OCI-LY7 (cell line): ENCODE data around the gene ZNF189. TPM values are rescaled to one million over a fixed set of nuclear protein-coding genes. Genes with fewer than 3 reads are reported as not detected.

Experiments used
- BruUV-seq: library from RNA; stranded (reverse); fragments of 400-500 nt; replicated peaks from 2 replicates; lab custom pipeline; 2021; lab: Mats Ljungman, UMichigan
- CTCF ChIA-PET: fragments of 300-600 bp; sonication (Branson Sonifier 250); formaldehyde crosslinking; loops from one replicate; lab custom pipeline; 2022; ENCODE audit warnings: antibody characterized with exemption; ENCODE audit not compliant: unreplicated experiment; lab: Charles Lee
- POLR2A ChIA-PET: fragments of 300-600 bp; sonication (Branson Sonifier 250); formaldehyde crosslinking; loops from one replicate; lab custom pipeline; 2022; ENCODE audit warnings: antibody characterized with exemption; lab: Charles Lee
- DNase-seq: peaks from one replicate; pipeline ENCODE4 v3.0.0-alpha.2; 2015; ENCODE audit warnings: low spot score
- H2AFZ ChIP-seq: fragments of 200-600 bp; sonication (generic), shearing (Covaris generic); 2 replicates; pipeline ENCODE4 v1.6.1; 2014; ENCODE audit warnings: mild to moderate bottlenecking, antibody characterized with exemption, low read length, moderate library complexity
- H3K27ac ChIP-seq: fragments of 200-600 bp; sonication (generic); 2 replicates; pipeline ENCODE4 v1.5.1; 2014; ENCODE audit warnings: mixed run types, low read depth, mild to moderate bottlenecking, moderate library complexity, low read length, inconsistent platforms; ENCODE audit not compliant: poor library complexity, severe bottlenecking
- H3K36me3 ChIP-seq: fragments of 200-600 bp; sonication (generic); 2 replicates; pipeline ENCODE4 v1.6.1; 2014; ENCODE audit warnings: mild to moderate bottlenecking, antibody characterized with exemption, low read length, moderate library complexity, mixed read lengths; ENCODE audit not compliant: insufficient read depth
- H3K4me1 ChIP-seq: fragments of 200-600 bp; sonication (generic); 2 replicates; pipeline ENCODE4 v1.5.1; 2014; ENCODE audit warnings: mild to moderate bottlenecking, low read length; ENCODE audit not compliant: insufficient read depth, poor library complexity, severe bottlenecking
- H3K4me2 ChIP-seq: fragments of 200-600 bp; sonication (generic); 2 replicates; pipeline ENCODE4 v1.6.1; 2014; ENCODE audit warnings: mild to moderate bottlenecking, low read length
- H3K4me3 ChIP-seq: fragments of 200-600 bp; sonication (generic); 2 replicates; pipeline ENCODE4 v1.5.1; 2014; ENCODE audit warnings: mild to moderate bottlenecking, low read depth, low read length; ENCODE audit not compliant: poor library complexity, severe bottlenecking
- H3K79me2 ChIP-seq: fragments of 200-600 bp; sonication (generic); 2 replicates; pipeline ENCODE4 v1.6.1; 2016; ENCODE audit warnings: low read depth, mild to moderate bottlenecking, low read length, moderate library complexity, mixed read lengths; ENCODE audit not compliant: insufficient read depth
- H3K9me2 ChIP-seq: fragments of 200-600 bp; sonication (generic); 2 replicates; pipeline ENCODE4 v1.6.1; 2016; ENCODE audit warnings: mild to moderate bottlenecking, low read length, mixed read lengths; ENCODE audit not compliant: insufficient read depth
- H3K9me3 ChIP-seq: fragments of 200-600 bp; sonication (generic); 2 replicates; pipeline ENCODE4 v1.6.1; 2014; ENCODE audit warnings: mild to moderate bottlenecking, mixed run types, low read length, mixed read lengths
- H4K20me1 ChIP-seq: fragments of 200-600 bp; sonication (generic); 2 replicates; pipeline ENCODE4 v1.6.1; 2014; ENCODE audit warnings: mild to moderate bottlenecking, antibody characterized with exemption, low read length, moderate library complexity, mixed read lengths; ENCODE audit not compliant: insufficient read depth
- EZH2phosphoT487 ChIP-seq: fragments of 200-600 bp; sonication (generic); IDR thresholded peaks from 2 replicates; pipeline ENCODE4 v1.6.1; 2018; ENCODE audit warnings: low read depth, borderline replicate concordance, mild to moderate bottlenecking, mixed run types, antibody characterized with exemption, low read length, moderate library complexity, mixed read lengths
- intact Hi-C: fragments of 100-400 bp; cut with micrococcal nuclease; formaldehyde crosslinking; loops from one replicate; pipeline ENCODE4 v1.10.0; 2022; ENCODE audit not compliant: unreplicated experiment
- total RNA-seq, 2 experiments: library from RNA; depleted of rRNA in 1 of 2; stranded (reverse); fragments of >200 nt in 1 of 2; shearing (Covaris generic) in 1 of 2; gene quantifications; 2 replicates each; pipeline ENCODE4 v1.2.3, GENCODE V29; 2014 to 2022
- TF ChIP-seq, protein P1 (sequence below): fragments of 200-600 bp; sonication (generic); conservative IDR thresholded peaks from 2 replicates; pipeline ENCODE4 v1.5.1; 2014; ENCODE audit warnings: mild to moderate bottlenecking, antibody characterized with exemption, low read length, moderate library complexity, mixed read lengths

Gene ZNF189
- total RNA-seq, 2 experiments from 2014 or later: 11.0 to 17.3 TPM

DNA sequence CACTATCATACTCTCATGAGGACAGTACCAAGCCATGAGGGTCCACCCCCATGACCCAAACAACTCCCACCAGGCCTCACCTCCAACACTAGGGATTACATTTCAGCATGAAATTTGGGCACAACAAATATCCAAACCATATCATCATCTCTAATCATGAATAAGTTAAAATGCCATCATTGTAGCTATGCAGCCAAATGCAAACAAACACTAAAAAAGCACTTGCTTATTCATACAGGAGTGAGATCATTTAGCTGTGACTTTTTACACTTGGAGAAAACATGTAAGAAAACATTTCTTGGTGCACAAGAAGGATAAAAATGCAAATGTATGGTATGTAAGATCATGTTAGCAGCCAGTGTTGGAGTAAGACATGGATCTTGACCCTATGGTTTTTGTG is 38.0 kb upstream of the ZNF189 start:
- no peaks in the 10 kb centered on the region for H3K9me2 ChIP-seq
- H3K9me3 ChIP-seq: no peaks in the 10 kb centered on the region
- no peaks in the 10 kb centered on the region for H3K79me2 ChIP-seq
- DNase-seq: no peak
- H2AFZ ChIP-seq: no peak overlapping the region
- H3K4me1 ChIP-seq: no peaks in the 10 kb centered on the region
- intact Hi-C loops: no loop called here
- no TSS peak for BruUV-seq
- no peaks in the 10 kb centered on the region for H3K36me3 ChIP-seq
- TF ChIP-seq, protein P1, sequence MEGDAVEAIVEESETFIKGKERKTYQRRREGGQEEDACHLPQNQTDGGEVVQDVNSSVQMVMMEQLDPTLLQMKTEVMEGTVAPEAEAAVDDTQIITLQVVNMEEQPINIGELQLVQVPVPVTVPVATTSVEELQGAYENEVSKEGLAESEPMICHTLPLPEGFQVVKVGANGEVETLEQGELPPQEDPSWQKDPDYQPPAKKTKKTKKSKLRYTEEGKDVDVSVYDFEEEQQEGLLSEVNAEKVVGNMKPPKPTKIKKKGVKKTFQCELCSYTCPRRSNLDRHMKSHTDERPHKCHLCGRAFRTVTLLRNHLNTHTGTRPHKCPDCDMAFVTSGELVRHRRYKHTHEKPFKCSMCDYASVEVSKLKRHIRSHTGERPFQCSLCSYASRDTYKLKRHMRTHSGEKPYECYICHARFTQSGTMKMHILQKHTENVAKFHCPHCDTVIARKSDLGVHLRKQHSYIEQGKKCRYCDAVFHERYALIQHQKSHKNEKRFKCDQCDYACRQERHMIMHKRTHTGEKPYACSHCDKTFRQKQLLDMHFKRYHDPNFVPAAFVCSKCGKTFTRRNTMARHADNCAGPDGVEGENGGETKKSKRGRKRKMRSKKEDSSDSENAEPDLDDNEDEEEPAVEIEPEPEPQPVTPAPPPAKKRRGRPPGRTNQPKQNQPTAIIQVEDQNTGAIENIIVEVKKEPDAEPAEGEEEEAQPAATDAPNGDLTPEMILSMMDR: no peak
- no peak for TF ChIP-seq EZH2phosphoT487
- H3K4me2 ChIP-seq: no peak overlapping the region
- CTCF ChIA-PET: no interaction called here
- POLR2A ChIA-PET: no interaction called here
- no peaks in the 10 kb centered on the region for H4K20me1 ChIP-seq
- H3K27ac ChIP-seq: no peak overlapping the region
- H3K4me3 ChIP-seq: no peak overlapping the region

DNA sequence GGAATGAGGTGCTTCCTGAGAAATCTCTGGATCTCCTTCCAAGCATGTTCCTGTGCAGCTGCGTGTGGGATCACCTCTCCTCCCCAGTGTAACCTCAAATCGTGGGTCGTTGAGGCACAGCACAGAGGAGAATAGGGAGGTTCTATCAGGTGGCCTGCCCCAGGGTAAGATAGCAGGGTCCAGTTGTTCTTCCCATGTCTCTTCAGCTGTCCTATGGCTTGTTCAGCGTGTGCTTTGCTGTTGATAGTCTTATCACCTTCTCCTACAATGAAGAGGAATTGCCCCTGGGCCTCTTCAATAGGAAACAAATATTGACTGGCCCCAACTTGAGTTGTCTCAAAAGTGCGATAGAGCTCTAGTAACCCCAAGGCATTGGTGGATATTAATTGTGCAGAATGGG is 36.2 kb upstream of the ZNF189 start:
- Histone ChIP-seq H4K20me1 (no peaks in the 10 kb centered on the region), H3K36me3 (no peaks in the 10 kb centered on the region), H2AFZ (no peak overlapping the region), H3K9me2 (no peaks in the 10 kb centered on the region), H3K4me1 (no peaks in the 10 kb centered on the region), H3K4me3 (no peak overlapping the region), H3K4me2 (no peak overlapping the region), H3K79me2 (no peaks in the 10 kb centered on the region), H3K27ac (no peak overlapping the region), H3K9me3 (no peaks in the 10 kb centered on the region)
- DNase-seq: no peak
- ChIA-PET POLR2A (no interaction called here), CTCF (no interaction called here)
- BruUV-seq: no TSS peak
- intact Hi-C loops: no loop called here
- TF ChIP-seq, protein P1: no peak
- TF ChIP-seq EZH2phosphoT487: no peak

DNA sequence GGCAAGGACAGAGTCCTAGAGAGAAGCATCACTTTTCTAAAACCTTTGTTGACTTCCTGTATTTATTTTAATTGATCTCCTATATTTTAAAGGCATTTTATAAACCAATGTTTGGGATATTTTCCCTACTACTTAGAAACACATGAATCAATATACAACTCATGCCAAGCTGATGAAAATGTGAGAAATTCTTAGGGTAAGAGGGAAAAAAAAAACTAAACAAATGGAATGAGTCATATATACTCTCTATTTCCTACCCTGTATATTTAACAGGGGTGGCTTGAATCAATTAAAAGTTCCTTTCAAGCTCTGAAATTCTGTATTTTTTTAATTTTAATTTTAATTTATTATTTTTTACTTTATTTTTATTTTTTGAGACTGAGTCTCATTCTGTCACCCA is 33.5 kb upstream of the ZNF189 start:
- H3K4me2 ChIP-seq: no peak overlapping the region
- DNase-seq: no peak
- H3K4me1 ChIP-seq: no peaks in the 10 kb centered on the region
- no peak for TF ChIP-seq EZH2phosphoT487
- TF ChIP-seq, protein P1: no peak
- no peak overlapping the region for H3K4me3 ChIP-seq
- intact Hi-C loops: no loop called here
- POLR2A ChIA-PET: no interaction called here
- H2AFZ ChIP-seq: no peak overlapping the region
- H4K20me1 ChIP-seq: no peaks in the 10 kb centered on the region
- no peaks in the 10 kb centered on the region for H3K9me3 ChIP-seq
- CTCF ChIA-PET: no interaction called here
- H3K9me2 ChIP-seq: no peaks in the 10 kb centered on the region
- BruUV-seq: no TSS peak
- H3K36me3 ChIP-seq: no peaks in the 10 kb centered on the region
- no peak overlapping the region for H3K27ac ChIP-seq
- H3K79me2 ChIP-seq: no peaks in the 10 kb centered on the region
